Activated CD4-positive, alpha-beta T cell treated with anti-CD3 and anti-CD28 coated beads for 48 hours (primary cell): ENCODE results near the gene HMGCS1.
"Not testable (repeated sequence)": the region's sequence is repeated elsewhere in the genome, so short reads cannot be mapped to it uniquely, and the experiment has no call there.

ENCODE experiments used
- DNase-seq: peaks from one replicate; pipeline ENCODE4 v3.0.0-alpha.2; 2020

The HMGCS1 gene

GRCh38 chr5:43270645-43271044, 42.6 kb downstream of the HMGCS1 start:
- DNase-seq, result no peak

- DNase-seq, result no peak
These were observed 44.9 kb downstream of the HMGCS1 start for GRCh38 chr5:43268188-43268820.

- not testable (repeated sequence) for DNase-seq
These were observed 50.9 kb downstream of the HMGCS1 start for GRCh38 chr5:43262269-43262668.

- DNase-seq, result no peak
These were observed 55.1 kb downstream of the HMGCS1 start for GRCh38 chr5:43258116-43258515.

- DNase-seq, result no peak
These were observed 56.8 kb downstream of the HMGCS1 start for GRCh38 chr5:43256261-43256966.

GRCh38 chr5:43255704-43256103, 57.5 kb downstream of the HMGCS1 start:
- DNase-seq, result no peak

- no peak for DNase-seq
These were observed 61.5 kb downstream of the HMGCS1 start for GRCh38 chr5:43251754-43252153.

GRCh38 chr5:43245724-43246385, 67.4 kb downstream of the HMGCS1 start:
- no peak for DNase-seq

GRCh38 chr5:43244823-43245565, 68.2 kb downstream of the HMGCS1 start:
- DNase-seq, result no peak

- no peak for DNase-seq
These were observed 69.9 kb downstream of the HMGCS1 start for GRCh38 chr5:43243270-43243669.

GRCh38 chr5:43242196-43242595, 71.0 kb downstream of the HMGCS1 start:
- no peak for DNase-seq
